HepG2 (cell line): ENCODE measurements around the gene DLEC1. TPM values are rescaled to one million over a fixed set of nuclear protein-coding genes. Genes with fewer than 3 reads are reported as not detected.

Source experiments
- CBX1 ChIP-seq: IDR thresholded peaks from one replicate; pipeline ENCODE4 v1.6.1; 2016; ENCODE audit warnings: antibody characterized with exemption, low read depth
- CEBPG ChIP-seq: IDR thresholded peaks from 2 replicates; pipeline ENCODE4 v1.6.1; 2016
- GFI1 ChIP-seq: sonication (generic); formaldehyde crosslinking; IDR thresholded peaks from 2 replicates; pipeline ENCODE4 v1.5.0; 2020; ENCODE audit warnings: missing genetic modification reagents, mild to moderate bottlenecking, borderline replicate concordance
- GMEB2 ChIP-seq: IDR thresholded peaks from 2 replicates; pipeline ENCODE4 v1.6.1; 2016; ENCODE audit warnings: missing biosample characterization, missing genetic modification reagents, low read depth
- HMGXB3 ChIP-seq: sonication (generic); formaldehyde crosslinking; IDR thresholded peaks from 2 replicates; pipeline ENCODE4 v1.4.0; 2020; ENCODE audit warnings: missing genetic modification reagents, borderline replicate concordance
- HNF4G ChIP-seq, 2 experiments: sonication (generic) in 1 of 2; formaldehyde crosslinking in 1 of 2; IDR thresholded peaks; 2 replicates each; pipeline versions ENCODE4 v1.4.0 to v1.6.1; 2011 to 2020; ENCODE audit warnings: borderline replicate concordance in 2 of 2, low read depth in 2 of 2, mild to moderate bottlenecking in 2 of 2, low read length in 1 of 2, missing genetic modification reagents in 1 of 2, moderate library complexity in 1 of 2
- NCOA2 ChIP-seq: sonication (generic); formaldehyde crosslinking; IDR thresholded peaks from 2 replicates; pipeline ENCODE4 v1.8.0; 2022; ENCODE audit warnings: inconsistent platforms
- PAX8 ChIP-seq: sonication (generic); formaldehyde crosslinking; IDR thresholded peaks from 2 replicates; pipeline ENCODE4 v1.8.0; 2022; ENCODE audit warnings: mild to moderate bottlenecking, missing genetic modification reagents, borderline replicate concordance
- RBM39 ChIP-seq: fragments of 200-400 bp; formaldehyde crosslinking; IDR thresholded peaks from one replicate; pipeline ENCODE4 v1.6.1; 2018; ENCODE audit warnings: antibody characterized with exemption, mild to moderate bottlenecking, low read depth, low read length; ENCODE audit not compliant: poor library complexity, severe bottlenecking
- SSRP1 ChIP-seq: IDR thresholded peaks from 2 replicates; pipeline ENCODE4 v1.6.1; 2016; ENCODE audit warnings: control low read depth
- ZNF230 ChIP-seq: sonication (generic); formaldehyde crosslinking; IDR thresholded peaks from 2 replicates; pipeline ENCODE4 v1.4.0; 2020; ENCODE audit warnings: mild to moderate bottlenecking, missing genetic modification reagents
- polyA plus RNA-seq, 8 experiments: library from polyadenylated mRNA; depleted of rRNA in 3 of 8; stranded (reverse) in 7 of 8; unstranded in 1 of 8; fragments of >200 nt; fragmentation: Illumina TruSeq in 4 of 8; extraction: Trizol in 4 of 8; gene quantifications; 2 replicates each; pipeline versions ENCODE4 v1.2.1 to v1.2.3, GENCODE V29; 2011 to 2016; ENCODE audit warnings: low read depth in 4 of 8, missing spikeins in 1 of 8, mixed read lengths in 1 of 8; ENCODE audit not compliant: insufficient read depth in 1 of 8
- total RNA-seq, 5 experiments: library from RNA; depleted of rRNA; stranded (reverse); fragments of >200 nt; fragmentation: Illumina TruSeq; extraction: Trizol; gene quantifications; 2 replicates each; pipeline ENCODE4 v1.2.3, GENCODE V29; 2016; ENCODE audit warnings: low read depth in 1 of 5
- TF ChIP-seq, protein P1 (sequence below): sonication (generic); formaldehyde crosslinking; IDR thresholded peaks from 2 replicates; pipeline ENCODE4 v1.5.0; 2020; ENCODE audit warnings: mild to moderate bottlenecking, missing genetic modification reagents
- TF ChIP-seq, protein P2 (sequence below): sonication (generic); formaldehyde crosslinking; IDR thresholded peaks from 2 replicates; pipeline ENCODE4 v1.8.0; 2022; ENCODE audit warnings: mild to moderate bottlenecking, missing genetic modification reagents, moderate library complexity
- TF ChIP-seq, protein P3 (sequence below): sonication (generic); formaldehyde crosslinking; IDR thresholded peaks from 2 replicates; pipeline ENCODE4 v1.8.0; 2022; ENCODE audit warnings: missing genetic modification reagents, mild to moderate bottlenecking, inconsistent platforms, borderline replicate concordance
- TF ChIP-seq, protein P4 (sequence below): sonication (generic); formaldehyde crosslinking; IDR thresholded peaks from 2 replicates; pipeline ENCODE4 v1.8.1; 2023; ENCODE audit warnings: mild to moderate bottlenecking, moderate library complexity, missing genetic modification reagents

Gene DLEC1
- total and polyA plus RNA-seq, 2 of the 13 experiments (the other 11 are each of a cell fraction or from before 2014, with no cell fraction given) = 0.09 TPM; not detected in 1

DNA sequence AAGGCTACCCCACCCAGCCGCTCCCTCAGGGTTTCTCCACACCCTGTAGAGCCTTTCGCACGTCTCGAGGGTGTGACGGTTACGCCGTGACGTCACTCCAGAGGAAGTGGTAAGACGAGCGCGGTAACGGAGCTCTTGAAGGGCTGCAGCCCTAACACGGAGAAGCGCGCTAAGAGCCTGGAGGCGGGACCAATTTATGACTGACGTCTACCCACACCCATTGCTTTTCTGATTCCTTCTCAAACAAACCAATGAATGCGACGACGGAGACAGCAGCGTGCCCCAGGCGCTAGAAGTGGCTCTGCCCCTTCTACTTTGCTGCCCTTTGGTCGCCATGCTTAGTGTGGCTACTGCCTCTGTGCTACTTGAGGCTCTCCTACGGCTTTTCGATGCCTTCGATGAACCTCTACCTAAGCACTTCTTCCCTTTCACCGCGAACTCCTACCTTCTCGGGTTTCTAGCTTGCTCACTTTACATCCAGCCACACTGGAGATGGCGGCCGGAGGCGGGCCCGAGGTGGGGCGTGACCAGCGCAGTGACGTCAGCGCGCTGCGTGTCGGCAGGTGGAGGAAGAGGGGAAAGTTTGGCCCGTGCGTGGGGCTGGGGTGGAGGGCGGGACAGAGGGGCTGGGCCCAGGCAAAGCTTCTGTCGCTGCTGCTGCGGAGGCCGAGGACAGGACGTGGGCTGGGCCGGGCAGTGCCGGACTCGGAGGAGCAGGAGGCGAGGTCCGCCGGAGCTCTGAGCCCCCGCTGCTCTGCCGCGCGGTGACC is 126.1 kb downstream of the DLEC1 start, which contains the start of gene OXSR1 (continued):
- TF ChIP-seq, protein P1, sequence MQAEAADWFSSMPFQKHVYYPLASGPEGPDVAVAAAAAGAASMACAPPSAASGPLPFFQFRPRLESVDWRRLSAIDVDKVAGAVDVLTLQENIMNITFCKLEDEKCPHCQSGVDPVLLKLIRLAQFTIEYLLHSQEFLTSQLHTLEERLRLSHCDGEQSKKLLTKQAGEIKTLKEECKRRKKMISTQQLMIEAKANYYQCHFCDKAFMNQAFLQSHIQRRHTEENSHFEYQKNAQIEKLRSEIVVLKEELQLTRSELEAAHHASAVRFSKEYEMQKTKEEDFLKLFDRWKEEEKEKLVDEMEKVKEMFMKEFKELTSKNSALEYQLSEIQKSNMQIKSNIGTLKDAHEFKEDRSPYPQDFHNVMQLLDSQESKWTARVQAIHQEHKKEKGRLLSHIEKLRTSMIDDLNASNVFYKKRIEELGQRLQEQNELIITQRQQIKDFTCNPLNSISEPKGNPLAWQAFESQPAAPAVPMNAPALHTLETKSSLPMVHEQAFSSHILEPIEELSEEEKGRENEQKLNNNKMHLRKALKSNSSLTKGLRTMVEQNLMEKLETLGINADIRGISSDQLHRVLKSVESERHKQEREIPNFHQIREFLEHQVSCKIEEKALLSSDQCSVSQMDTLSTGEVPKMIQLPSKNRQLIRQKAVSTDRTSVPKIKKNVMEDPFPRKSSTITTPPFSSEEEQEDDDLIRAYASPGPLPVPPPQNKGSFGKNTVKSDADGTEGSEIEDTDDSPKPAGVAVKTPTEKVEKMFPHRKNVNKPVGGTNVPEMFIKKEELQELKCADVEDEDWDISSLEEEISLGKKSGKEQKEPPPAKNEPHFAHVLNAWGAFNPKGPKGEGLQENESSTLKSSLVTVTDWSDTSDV = 0 out of 2 replicates have a peak, but pooled peaks have one; percentile 30
- TF ChIP-seq, protein P2, sequence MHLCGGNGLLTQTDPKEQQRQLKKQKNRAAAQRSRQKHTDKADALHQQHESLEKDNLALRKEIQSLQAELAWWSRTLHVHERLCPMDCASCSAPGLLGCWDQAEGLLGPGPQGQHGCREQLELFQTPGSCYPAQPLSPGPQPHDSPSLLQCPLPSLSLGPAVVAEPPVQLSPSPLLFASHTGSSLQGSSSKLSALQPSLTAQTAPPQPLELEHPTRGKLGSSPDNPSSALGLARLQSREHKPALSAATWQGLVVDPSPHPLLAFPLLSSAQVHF = no peak
- TF ChIP-seq HNF4G (IDR thresholded peaks at IDR 0.05; ENCODE audit: borderline replicate concordance, low read depth, low read length) (no peak), HNF4G (CRISPR knock-in tag; IDR thresholded peaks at IDR 0.05; ENCODE audit: borderline replicate concordance, low read depth) (peak; percentile 68; the same call in 1 of the 2 replicates), ZNF230 (CRISPR knock-in tag) (no peak), PAX8 (CRISPR knock-in tag) (peak; percentile 60; the same call in 1 of the 2 replicates), CBX1 (peak; percentile 8), SSRP1 (CRISPR knock-in tag) (no peak; the same call in 1 of the 2 replicates), HMGXB3 (CRISPR knock-in tag) (peak; percentile 53; the same call in 1 of the 2 replicates), RBM39 (peak; percentile 41), CEBPG (peak; percentile 20; the same call in 1 of the 2 replicates), NCOA2 (CRISPR knock-in tag) (peak; percentile 13; the same call in 1 of the 2 replicates), GMEB2 (CRISPR knock-in tag) (peak; percentile 93), GFI1 (CRISPR knock-in tag) (0 out of 2 replicates have a peak, but pooled peaks have one; percentile 44)
- TF ChIP-seq, protein P3, sequence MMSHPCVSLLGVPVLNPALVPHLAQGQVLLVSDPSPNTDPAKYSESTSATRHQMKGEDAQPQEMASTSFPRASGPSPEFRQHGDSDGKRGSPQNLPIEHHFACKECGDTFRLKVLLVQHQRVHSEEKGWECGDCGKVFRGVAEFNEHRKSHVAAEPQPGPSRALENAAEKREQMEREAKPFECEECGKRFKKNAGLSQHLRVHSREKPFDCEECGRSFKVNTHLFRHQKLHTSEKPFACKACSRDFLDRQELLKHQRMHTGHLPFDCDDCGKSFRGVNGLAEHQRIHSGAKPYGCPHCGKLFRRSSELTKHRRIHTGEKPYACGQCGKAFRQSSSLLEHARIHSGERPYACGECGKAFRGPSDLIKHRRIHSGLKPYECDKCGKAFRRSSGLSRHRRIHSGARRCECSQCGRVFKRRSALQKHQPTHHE (CRISPR knock-in tag) = peak; percentile 61; the same call in 1 of the 2 replicates
- TF ChIP-seq, protein P4, sequence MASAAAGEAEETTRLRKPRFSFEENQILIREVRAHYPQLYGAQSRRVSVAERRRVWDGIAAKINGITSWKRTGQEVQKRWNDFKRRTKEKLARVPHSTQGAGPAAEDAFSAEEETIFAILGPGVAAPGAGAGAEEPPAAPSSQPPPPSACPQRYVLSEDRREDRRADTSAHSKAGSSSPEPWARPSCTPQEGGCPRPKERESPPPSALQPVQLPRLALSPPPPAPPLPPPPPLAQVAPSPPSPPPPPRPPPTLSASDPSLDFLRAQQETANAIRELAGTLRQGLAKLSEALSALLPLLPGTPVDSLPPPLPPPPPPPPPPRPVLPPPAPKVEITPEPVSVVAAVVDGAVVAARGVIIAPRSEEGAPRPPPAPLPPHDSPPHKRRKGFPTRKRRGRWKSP (CRISPR knock-in tag) = peak; percentile 88
